HG03457 (cell line): Measurements from ENCODE around the gene SEPHS2.

Source experiments
- ATAC-seq: cut with Tn5 transposase; IDR thresholded peaks from one replicate; pipeline ENCODE4 v1.9.1; 2021; ENCODE audit warnings: moderate number of reproducible peaks; ENCODE audit not compliant: unreplicated experiment

Gene SEPHS2

GRCh38 chr16:30430428-30430970 is 15.2 kb downstream of the SEPHS2 start:
- peak; percentile 18 for ATAC-seq

GRCh38 chr16:30429678-30430427 is 15.8 kb downstream of the SEPHS2 start, which contains the start of gene DCTPP1:
Gene DCTPP1, minus strand, starts transcription at chr16:30430030. Its CDS starts 50 bp downstream, at chr16:30429980.
- peak; percentile 93 for ATAC-seq

GRCh38 chr16:30429418-30429677 is 16.3 kb downstream of the SEPHS2 start:
- ATAC-seq: no peak

- no peak for ATAC-seq
These were observed 17.6 kb downstream of the SEPHS2 start for GRCh38 chr16:30428055-30428454.

GRCh38 chr16:30421010-30421409 is 24.7 kb downstream of the SEPHS2 start:
- no peak for ATAC-seq

- no peak for ATAC-seq
These were observed 27.1 kb downstream of the SEPHS2 start for GRCh38 chr16:30418350-30419181.

- peak; percentile 63 for ATAC-seq
These were observed 27.9 kb downstream of the SEPHS2 start for GRCh38 chr16:30417529-30418349.

GRCh38 chr16:30416624-30417528 is 28.8 kb downstream of the SEPHS2 start:
- no peak for ATAC-seq

- ATAC-seq: no peak
These were observed 29.5 kb downstream of the SEPHS2 start for GRCh38 chr16:30416047-30416603.

GRCh38 chr16:30414159-30414558 is 31.5 kb downstream of the SEPHS2 start:
- ATAC-seq: no peak

GRCh38 chr16:30413112-30413806 is 32.4 kb downstream of the SEPHS2 start:
- no peak for ATAC-seq

- ATAC-seq: no peak
These were observed 36.3 kb downstream of the SEPHS2 start for GRCh38 chr16:30409125-30410060.

GRCh38 chr16:30407804-30408534 is 37.7 kb downstream of the SEPHS2 start:
- ATAC-seq: no peak

GRCh38 chr16:30407102-30407803 is 38.4 kb downstream of the SEPHS2 start, which contains the start of gene ZNF771:
Gene ZNF771, plus strand, starts transcription at chr16:30407606. Its CDS starts 448 bp downstream, at chr16:30408054.
- no peak for ATAC-seq

- ATAC-seq: no peak
These were observed 38.9 kb downstream of the SEPHS2 start for GRCh38 chr16:30406795-30407101.

- ATAC-seq: no peak
These were observed 43.8 kb downstream of the SEPHS2 start for GRCh38 chr16:30401768-30402425.
